ENCODE results near the gene MYRFL. TPM values are rescaled to one million over a fixed set of nuclear protein-coding genes. Genes with fewer than 3 reads are reported as not detected.
"Not testable (repeated sequence)": the region's sequence is repeated elsewhere in the genome, so short reads cannot be mapped to it uniquely, and the experiment has no call there.

The MYRFL gene
- total RNA-seq, 2 donors from 2014 or later = 0.11 TPM; not detected in 1

DNA sequence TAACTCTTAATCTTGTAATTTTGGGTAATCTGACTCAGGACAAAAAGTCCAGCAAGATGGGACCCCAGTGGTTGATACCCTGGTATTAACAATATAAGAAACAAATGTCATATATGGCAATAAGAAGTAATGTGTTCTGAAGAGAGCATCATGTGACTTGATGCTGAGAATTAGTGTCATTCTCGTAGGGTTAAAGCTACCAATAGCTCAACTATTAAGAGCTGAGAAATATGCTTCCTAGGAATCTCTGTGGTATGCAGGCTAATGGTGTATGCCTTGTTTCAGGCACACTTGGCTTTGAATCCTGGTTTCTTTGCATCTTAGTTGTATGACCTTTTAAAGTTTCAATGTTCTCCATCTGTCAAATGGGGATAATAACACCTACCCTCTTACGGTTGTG, 9.1 kb downstream of the MYRFL start:
- H3K9me3 Mint-ChIP-seq = no peaks in the 10 kb centered on the region
- no peak for ATAC-seq (replicated peaks)
- no peak overlapping the region for H3K27ac Mint-ChIP-seq
- no peaks in the 10 kb centered on the region for H3K4me1 Mint-ChIP-seq
- H3K4me3 Mint-ChIP-seq = no peak overlapping the region
- peaks cover 10% of the 10 kb centered on the region for H3K27me3 Mint-ChIP-seq
- H3K36me3 Mint-ChIP-seq (ENCODE audit: low read depth) = no peaks in the 10 kb centered on the region

DNA sequence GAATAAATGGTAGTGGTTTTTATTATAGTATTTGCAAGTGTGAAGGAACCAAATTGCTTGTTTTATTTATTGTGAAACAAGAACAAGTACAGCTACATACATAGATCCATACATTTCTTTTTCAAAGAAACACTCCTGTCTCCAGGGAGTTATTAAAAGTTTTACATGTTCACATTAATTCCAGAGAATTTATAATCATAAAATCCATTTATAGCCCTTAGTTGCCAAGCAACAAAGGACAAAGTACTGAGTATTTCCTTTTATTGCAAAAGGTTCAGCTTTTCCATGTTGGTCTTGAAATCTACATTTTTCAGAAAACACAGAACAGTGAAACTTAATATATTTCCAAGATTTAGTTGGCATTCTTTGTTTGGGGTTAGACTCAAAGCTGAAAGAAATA, 9.5 kb downstream of the MYRFL start:
- Mint-ChIP-seq H3K4me1 (no peaks in the 10 kb centered on the region), H3K27me3 (peaks cover 10% of the 10 kb centered on the region), H3K27ac (no peak overlapping the region), H3K36me3 (ENCODE audit: low read depth) (no peaks in the 10 kb centered on the region), H3K9me3 (no peaks in the 10 kb centered on the region), H3K4me3 (no peak overlapping the region)
- no peak for ATAC-seq (replicated peaks)

DNA sequence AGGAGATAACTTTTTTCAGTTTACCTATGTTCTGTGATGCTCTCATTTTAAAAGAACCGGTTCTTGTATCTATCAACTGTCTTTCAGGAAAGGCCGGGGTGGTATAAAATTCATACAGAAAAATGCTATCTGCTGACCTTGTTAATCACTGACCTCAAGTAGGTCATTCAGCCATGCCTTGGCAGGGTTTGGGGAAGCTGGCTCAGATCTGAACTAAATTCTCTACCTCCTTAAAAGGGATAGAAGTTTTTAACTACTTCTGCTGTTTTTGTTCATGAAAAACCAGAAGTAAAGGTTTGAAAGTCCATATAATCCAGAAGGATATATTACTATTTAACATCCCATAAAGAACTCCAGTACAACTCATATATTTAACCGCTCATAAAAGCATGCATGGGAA, 10.1 kb downstream of the MYRFL start:
- Mint-ChIP-seq H3K27ac (no peak overlapping the region), H3K4me1 (no peaks in the 10 kb centered on the region), H3K9me3 (no peaks in the 10 kb centered on the region), H3K36me3 (ENCODE audit: low read depth) (no peaks in the 10 kb centered on the region), H3K4me3 (no peak overlapping the region), H3K27me3 (peaks cover 10% of the 10 kb centered on the region)
- ATAC-seq (replicated peaks) = no peak

DNA sequence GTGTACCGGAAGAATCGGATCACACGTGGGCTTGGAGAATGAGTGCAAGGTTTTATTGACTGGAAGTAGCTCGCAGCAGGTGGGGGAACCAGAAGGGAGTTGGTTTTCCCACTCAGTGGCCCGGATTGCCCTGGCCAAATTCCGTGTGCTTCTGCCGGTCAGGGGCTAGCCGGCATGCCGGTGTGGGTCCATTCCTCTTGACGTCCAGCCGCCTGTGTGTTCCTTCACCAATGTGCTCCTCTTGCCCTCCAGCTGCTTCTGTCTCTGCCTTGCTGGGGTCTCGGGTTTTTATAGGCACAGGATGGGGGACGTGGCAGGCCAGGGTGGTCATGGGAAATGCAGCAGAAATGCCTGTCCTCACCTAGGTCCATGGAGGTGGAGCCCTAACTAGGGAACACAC, 11.0 kb downstream of the MYRFL start:
- ATAC-seq (replicated peaks) = no peak
- Mint-ChIP-seq H3K27me3 (peaks cover 13% of the 10 kb centered on the region), H3K36me3 (ENCODE audit: low read depth) (no peaks in the 10 kb centered on the region), H3K4me3 (no peak overlapping the region), H3K27ac (no peak overlapping the region), H3K9me3 (no peaks in the 10 kb centered on the region), H3K4me1 (no peaks in the 10 kb centered on the region)

DNA sequence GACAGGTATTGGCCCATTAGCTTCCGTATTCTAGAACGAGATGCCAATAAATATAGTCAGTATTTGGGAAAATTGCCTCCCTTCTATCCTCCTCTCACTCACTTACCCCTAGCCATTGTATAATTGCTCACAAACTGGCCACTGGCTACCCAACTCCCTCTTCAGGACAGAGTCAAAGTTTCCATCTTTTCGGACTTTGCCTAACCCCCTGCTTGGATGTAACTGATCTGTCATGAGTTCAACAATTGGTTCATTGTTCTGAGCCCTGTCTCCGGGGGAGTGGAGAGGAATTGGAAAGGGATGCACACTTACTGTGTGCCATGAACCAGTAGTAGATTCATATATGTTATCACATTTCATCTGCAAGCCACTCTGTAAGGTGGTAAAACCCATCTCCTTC, 12.2 kb downstream of the MYRFL start:
- H3K27me3 Mint-ChIP-seq = peaks cover 17% of the 10 kb centered on the region
- no peaks in the 10 kb centered on the region for H3K9me3 Mint-ChIP-seq
- no peaks in the 10 kb centered on the region for H3K4me1 Mint-ChIP-seq
- no peaks in the 10 kb centered on the region for H3K36me3 Mint-ChIP-seq (ENCODE audit: low read depth)
- no peak overlapping the region for H3K27ac Mint-ChIP-seq
- no peak for ATAC-seq (replicated peaks)
- no peak overlapping the region for H3K4me3 Mint-ChIP-seq

DNA sequence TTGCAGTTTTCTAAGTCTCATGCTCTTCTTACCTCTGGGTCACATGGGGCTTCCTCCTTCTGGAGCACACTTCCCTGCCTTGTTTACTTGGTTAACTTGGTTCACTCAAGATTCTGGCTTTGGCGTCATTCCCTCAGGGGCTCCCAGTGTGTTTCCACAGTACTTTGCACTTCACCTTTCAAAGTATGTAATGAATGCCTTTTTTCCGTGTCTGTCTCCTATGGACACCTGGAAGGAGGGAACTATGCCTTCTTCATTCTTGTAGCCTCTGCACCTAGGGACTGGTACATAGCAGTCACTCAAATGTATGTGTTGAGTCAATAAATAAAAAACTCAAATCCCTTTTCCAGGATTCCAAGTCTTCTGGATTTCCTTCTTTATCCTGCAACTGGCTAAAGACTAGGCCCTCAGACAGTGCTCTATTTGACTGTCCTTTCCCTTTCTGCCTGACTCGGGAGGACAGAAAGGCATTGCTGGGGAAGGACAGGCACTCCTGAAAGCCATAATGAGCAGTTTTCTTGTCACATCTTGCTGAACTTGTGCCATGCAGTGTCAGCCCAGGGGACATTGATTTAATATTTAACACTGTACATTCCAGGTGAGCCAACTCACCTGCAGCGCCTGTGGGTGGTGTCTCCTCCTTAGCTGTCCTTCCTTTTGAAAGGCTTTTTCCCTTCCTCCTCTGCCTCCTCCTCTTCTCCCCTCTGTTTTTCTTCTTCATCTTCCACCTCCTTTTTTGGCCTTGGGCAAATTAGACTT, 12.8 kb downstream of the MYRFL start:
- H3K27me3 Mint-ChIP-seq = peaks cover 11% of the 10 kb centered on the region
- ATAC-seq (replicated peaks) = no peak
- H3K4me3 Mint-ChIP-seq = no peak overlapping the region
- no peaks in the 10 kb centered on the region for H3K4me1 Mint-ChIP-seq
- H3K9me3 Mint-ChIP-seq = no peaks in the 10 kb centered on the region
- H3K27ac Mint-ChIP-seq = no peak overlapping the region
- H3K36me3 Mint-ChIP-seq (ENCODE audit: low read depth) = no peaks in the 10 kb centered on the region

DNA sequence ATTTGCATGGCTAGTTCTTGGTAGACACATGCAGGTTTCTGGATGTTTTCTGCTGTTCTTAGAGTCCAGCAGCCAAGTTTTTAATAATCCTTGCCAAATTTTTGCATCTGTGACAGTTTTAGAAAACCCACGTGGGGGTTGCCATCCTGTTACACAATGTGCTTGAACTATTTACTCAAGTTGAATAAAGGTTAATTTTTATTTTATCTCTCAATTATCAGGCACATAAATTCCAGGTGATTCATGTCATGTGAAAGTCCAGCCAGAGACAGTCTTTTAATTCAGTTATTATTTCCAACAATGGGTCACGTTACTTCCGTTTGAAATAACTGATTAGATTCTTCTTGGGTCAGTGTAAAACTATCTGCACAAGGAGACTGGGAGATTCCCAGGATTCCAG, 15.7 kb downstream of the MYRFL start:
- no peaks in the 10 kb centered on the region for H3K4me1 Mint-ChIP-seq
- no peak overlapping the region for H3K27ac Mint-ChIP-seq
- H3K27me3 Mint-ChIP-seq = peaks cover 7% of the 10 kb centered on the region
- ATAC-seq (replicated peaks) = no peak
- no peak overlapping the region for H3K4me3 Mint-ChIP-seq
- H3K36me3 Mint-ChIP-seq (ENCODE audit: low read depth) = no peaks in the 10 kb centered on the region
- no peaks in the 10 kb centered on the region for H3K9me3 Mint-ChIP-seq

DNA sequence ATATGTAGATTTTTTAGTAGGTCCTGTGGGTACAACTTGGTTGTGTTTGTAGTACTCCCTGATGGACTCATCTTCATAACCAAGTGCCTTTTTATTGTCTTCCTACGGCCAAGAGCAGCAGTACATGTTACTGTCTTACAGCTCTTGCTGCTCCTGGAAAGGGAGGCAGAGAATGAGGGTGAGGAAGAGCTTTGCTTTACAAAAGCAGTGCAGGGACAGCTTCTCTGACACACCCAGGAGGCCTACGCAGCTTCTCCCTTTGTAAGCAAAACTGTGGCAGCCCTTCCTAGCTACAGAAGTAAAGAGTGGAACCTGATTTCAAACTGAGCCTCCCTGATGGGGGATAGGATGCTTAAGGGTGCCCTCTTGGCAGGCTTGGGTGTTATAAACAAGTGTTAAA, 18.6 kb downstream of the MYRFL start:
- no peak overlapping the region for H3K4me3 Mint-ChIP-seq
- H3K36me3 Mint-ChIP-seq (ENCODE audit: low read depth) = no peaks in the 10 kb centered on the region
- H3K9me3 Mint-ChIP-seq = no peaks in the 10 kb centered on the region
- no peak overlapping the region for H3K27ac Mint-ChIP-seq
- ATAC-seq (replicated peaks) = no peak
- H3K27me3 Mint-ChIP-seq = peaks cover 7% of the 10 kb centered on the region
- H3K4me1 Mint-ChIP-seq = no peaks in the 10 kb centered on the region

DNA sequence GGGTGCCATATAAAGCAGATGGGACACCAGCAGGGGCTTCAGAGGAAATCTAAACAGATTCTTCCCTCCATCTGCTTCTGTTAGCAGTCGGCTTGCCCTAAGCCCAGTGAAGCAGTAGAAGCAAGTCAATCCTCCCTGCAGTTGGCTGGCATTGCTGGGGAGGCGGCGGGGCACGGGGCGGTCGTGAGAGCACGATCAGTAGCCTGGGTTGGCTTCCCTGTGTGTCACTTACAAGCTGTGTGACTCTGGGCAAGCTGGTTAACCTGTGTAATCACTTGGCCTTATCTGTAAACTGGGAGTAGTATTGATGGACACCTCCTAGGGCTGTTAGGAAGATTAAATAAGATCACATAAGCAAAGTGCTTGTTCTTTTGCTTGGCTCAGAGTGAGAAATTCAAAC, 19.4 kb downstream of the MYRFL start:
- no peak overlapping the region for H3K4me3 Mint-ChIP-seq
- peaks cover 7% of the 10 kb centered on the region for H3K27me3 Mint-ChIP-seq

DNA sequence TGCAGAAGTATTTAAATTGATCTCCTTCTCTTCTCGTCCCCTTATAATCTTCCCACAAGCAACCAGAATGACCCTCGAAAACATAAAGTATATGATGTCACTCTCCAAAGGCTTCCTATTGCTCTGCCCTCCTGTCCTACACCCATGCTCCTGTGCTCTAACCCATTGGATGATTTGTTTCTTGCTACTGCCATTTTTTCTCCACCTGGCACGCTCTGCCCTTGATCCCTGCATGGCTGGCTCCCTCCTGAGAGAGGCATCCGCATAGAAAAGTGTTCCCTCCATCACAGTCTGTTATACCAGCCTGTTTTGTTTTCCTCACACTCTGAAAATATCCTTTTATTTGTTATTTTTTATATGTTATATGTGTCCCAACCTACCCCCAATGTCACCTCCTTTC, 19.8 kb downstream of the MYRFL start:
- Mint-ChIP-seq H3K9me3 (no peaks in the 10 kb centered on the region), H3K27me3 (peaks cover 7% of the 10 kb centered on the region), H3K4me3 (no peak overlapping the region), H3K36me3 (ENCODE audit: low read depth) (no peaks in the 10 kb centered on the region), H3K27ac (no peak overlapping the region), H3K4me1 (no peaks in the 10 kb centered on the region)
- no peak for ATAC-seq (replicated peaks)

More for the DNA sequence above, 19.4 kb downstream of the MYRFL start:
- Mint-ChIP-seq H3K9me3 (no peaks in the 10 kb centered on the region), H3K36me3 (ENCODE audit: low read depth) (no peaks in the 10 kb centered on the region), H3K27ac (no peak overlapping the region), H3K4me1 (no peaks in the 10 kb centered on the region)
- no peak for ATAC-seq (replicated peaks)

DNA sequence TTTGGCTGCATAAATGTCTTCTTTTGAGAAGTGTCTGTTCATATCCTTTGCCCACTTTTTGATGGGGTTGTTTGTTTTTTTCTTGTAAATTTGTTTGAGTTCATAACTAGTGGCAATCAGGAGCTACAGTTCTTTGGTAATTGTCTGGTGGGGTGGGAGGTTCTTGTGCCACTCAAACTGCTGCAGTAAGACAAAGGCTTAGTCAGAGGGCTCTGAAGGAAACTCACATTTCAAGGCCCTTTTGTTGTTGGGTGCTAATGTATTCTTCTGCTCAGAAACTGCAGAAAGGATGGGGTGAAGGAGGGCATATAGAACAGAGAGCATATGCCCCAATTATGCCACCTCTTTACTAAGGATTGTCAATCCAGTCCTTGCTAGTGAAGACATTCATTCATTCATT, 21.9 kb downstream of the MYRFL start:
- Mint-ChIP-seq H3K27ac (no peak overlapping the region), H3K36me3 (ENCODE audit: low read depth) (no peaks in the 10 kb centered on the region), H3K4me1 (no peaks in the 10 kb centered on the region), H3K27me3 (peaks cover 4% of the 10 kb centered on the region), H3K4me3 (no peak overlapping the region), H3K9me3 (peaks cover 4% of the 10 kb centered on the region)
- no peak for ATAC-seq (replicated peaks)

DNA sequence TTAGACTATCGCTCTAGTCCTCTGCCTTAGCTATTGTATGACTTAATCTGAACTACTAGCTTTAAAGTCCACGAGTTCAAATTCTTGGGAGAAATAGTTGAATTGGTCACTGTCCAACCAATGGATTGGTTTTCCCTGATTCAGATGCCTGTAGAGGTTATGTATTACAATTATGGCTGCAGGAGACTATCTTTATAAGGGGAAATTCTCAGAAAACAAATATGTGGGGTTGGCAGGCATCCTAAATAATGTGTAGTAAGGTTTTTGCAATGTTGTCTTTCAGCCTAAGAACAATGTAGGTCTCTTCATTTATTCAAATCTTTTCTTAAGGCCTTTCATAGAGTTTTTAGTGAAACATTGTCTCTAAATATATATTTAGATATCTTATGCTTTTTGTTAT, 26.9 kb downstream of the MYRFL start:
- Mint-ChIP-seq H3K27ac (no peak overlapping the region), H3K9me3 (peaks cover 9% of the 10 kb centered on the region), H3K4me1 (no peaks in the 10 kb centered on the region), H3K27me3 (peaks cover 4% of the 10 kb centered on the region), H3K4me3 (no peak overlapping the region), H3K36me3 (ENCODE audit: low read depth) (no peaks in the 10 kb centered on the region)
- no peak for ATAC-seq (replicated peaks)

DNA sequence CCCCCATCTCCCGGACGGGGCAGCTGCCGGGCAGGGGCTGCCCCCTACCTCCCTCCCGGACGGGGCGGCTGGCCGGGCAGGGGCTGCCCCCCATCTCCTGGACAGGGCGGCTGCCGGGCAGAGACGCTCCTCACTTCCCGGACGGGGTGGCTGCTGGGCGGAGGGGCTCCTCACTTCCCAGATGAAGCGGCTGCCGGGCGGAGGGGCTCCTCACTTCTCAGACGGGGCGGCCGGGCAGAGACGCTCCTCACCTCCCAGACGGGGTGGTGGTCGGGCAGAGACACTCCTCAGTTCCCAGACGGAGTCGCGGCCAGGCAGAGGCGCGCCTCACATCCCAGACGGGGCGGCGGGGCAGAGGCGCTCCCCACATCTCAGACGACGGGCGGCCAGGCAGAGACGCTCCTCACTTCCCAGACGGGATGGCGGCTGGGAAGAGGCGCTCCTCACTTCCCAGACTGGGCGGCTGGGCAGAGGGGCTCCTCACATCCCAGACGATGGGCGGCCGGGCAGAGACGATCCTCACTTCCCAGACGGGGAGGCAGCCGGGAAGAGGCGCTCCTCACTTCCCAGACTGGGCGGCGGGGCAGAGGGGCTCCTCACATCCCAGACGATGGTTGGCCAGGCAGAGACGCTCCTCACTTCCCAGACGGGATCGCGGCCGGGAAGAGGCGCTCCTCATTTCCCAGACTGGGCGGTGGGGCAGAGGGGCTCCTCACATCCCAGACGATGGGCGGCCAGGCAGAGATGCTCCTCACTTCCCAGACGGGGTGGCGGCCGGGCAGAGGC, 28.3 kb downstream of the MYRFL start:
- ATAC-seq (replicated peaks); H3K36me3 Mint-ChIP-seq (ENCODE audit: low read depth); H3K4me3 Mint-ChIP-seq; H3K9me3 Mint-ChIP-seq; H3K27me3 Mint-ChIP-seq; H3K4me1 Mint-ChIP-seq; H3K27ac Mint-ChIP-seq: not testable (repeated sequence)

DNA sequence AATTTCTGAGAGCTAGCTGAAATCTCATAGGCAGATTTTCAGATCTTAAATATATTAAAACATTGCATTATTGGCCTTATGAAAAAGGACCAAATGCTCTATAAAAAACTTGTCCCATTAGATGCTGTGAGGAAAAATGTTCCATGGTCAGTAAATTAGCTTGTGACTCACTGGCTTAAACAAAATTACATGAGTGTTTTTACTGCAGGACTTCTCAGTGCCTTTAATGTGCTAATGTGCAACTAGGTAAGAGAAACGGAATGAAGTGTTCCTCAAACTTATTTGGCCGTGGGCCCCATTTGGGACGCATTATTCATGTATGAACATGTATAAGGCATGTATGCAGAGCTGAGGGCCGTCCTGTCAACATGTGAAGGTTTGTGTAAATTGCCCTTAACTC, 41.7 kb downstream of the MYRFL start:
- H3K9me3 Mint-ChIP-seq = no peaks in the 10 kb centered on the region
- H3K4me3 Mint-ChIP-seq = no peak overlapping the region
- no peaks in the 10 kb centered on the region for H3K36me3 Mint-ChIP-seq (ENCODE audit: low read depth)
- no peak overlapping the region for H3K27ac Mint-ChIP-seq
- no peaks in the 10 kb centered on the region for H3K4me1 Mint-ChIP-seq
- ATAC-seq (replicated peaks) = no peak
- H3K27me3 Mint-ChIP-seq = peaks cover 11% of the 10 kb centered on the region

DNA sequence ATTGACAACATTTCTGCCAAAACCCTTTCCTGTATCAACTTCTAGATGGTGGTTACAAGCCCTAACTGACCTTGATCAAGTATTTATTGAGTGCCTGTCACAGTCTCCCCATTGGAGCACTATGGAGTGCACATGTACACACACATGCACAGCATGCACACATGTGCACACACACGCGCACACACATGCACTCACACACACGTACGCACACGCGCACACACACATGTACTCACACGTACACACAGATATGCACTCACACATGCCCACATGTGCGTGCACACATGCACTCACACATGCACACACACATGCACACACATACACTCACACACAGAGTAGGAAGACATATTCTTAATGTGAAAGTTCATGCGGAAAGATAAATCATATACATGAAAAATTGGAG, 43.7 kb downstream of the MYRFL start:
- Mint-ChIP-seq H3K27me3 (peaks cover 11% of the 10 kb centered on the region), H3K27ac (no peak overlapping the region), H3K36me3 (ENCODE audit: low read depth) (no peaks in the 10 kb centered on the region), H3K9me3 (no peaks in the 10 kb centered on the region), H3K4me3 (no peak overlapping the region), H3K4me1 (no peaks in the 10 kb centered on the region)
- no peak for ATAC-seq (replicated peaks)
